ENCODE results near the gene MAP3K1.

DNA sequence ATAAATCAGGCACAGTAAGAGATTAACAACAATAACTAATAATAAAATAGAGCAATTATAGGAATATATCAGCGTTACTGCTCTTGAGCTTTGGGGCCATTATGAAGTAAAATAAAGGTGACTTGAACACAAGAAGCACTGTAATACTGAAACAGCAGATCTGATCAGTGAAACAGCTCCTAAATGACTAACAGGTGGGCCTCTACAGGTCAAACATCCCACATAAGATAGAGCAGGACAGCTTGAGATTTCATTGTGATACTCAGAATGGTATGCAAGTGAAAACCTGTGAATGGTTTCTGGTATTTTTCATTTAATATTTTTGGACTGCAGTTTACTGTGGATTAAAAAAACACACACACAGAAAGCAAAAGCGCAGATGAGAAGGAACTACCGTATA is 24.0 kb upstream of the MAP3K1 start:
- no peak for TF ChIP-seq EZH2 (IDR thresholded peaks at IDR 0.05)
- TF ChIP-seq POLR2AphosphoS5 (IDR thresholded peaks at IDR 0.05; ENCODE audit: borderline replicate concordance, low read depth, low read length), result no peak
- TF ChIP-seq FOXP2 (optimal IDR thresholded peaks at IDR 0.05; ENCODE audit: control extremely low read depth, extremely low read length, insufficient read depth), result no peak
